H1 (cell line): Measurements from ENCODE around the gene USP6.
"Not testable (repeated sequence)": the region's sequence is repeated elsewhere in the genome, so short reads cannot be mapped to it uniquely, and the experiment has no call there.

Experiments
- CHD2 ChIP-seq: IDR thresholded peaks from 2 replicates; pipeline ENCODE4 v1.6.1; 2012; ENCODE audit warnings: low read length, improper control_type of control experiment
- CTCF ChIP-seq, 3 experiments: IDR thresholded peaks; 1 replicate in 2 of 3; 2 replicates in 1 of 3; pipeline versions ENCODE4 v1.5.1 to v1.6.1; 2011; ENCODE audit warnings: low read length in 3 of 3, mild to moderate bottlenecking in 3 of 3, inconsistent platforms in 2 of 3, low read depth in 1 of 3, moderate library complexity in 1 of 3; ENCODE audit not compliant: insufficient read depth in 1 of 3; ENCODE audit errors: control extremely low read depth in 1 of 3
- FOSL1 ChIP-seq: IDR thresholded peaks from 2 replicates; pipeline ENCODE4 v1.6.1; 2011; ENCODE audit warnings: mild to moderate bottlenecking, low read depth, low read length, moderate library complexity; ENCODE audit not compliant: insufficient read depth
- GTF2F1 ChIP-seq: IDR thresholded peaks from 2 replicates; pipeline ENCODE4 v1.6.1; 2012; ENCODE audit warnings: low read depth, low read length, improper control_type of control experiment, borderline replicate concordance
- MAFK ChIP-seq: IDR thresholded peaks from 2 replicates; pipeline ENCODE4 v1.6.1; 2012; ENCODE audit warnings: low read depth, mild to moderate bottlenecking, improper control_type of control experiment, low read length
- MAX ChIP-seq: IDR thresholded peaks from 2 replicates; pipeline ENCODE4 v1.6.1; 2012; ENCODE audit warnings: inconsistent platforms
- POLR2A ChIP-seq, 2 experiments: IDR thresholded peaks; 1 replicate in 1 of 2; 2 replicates in 1 of 2; pipeline ENCODE4 v1.6.1; 2011; ENCODE audit warnings: low read depth in 2 of 2, low read length in 2 of 2, mild to moderate bottlenecking in 2 of 2; ENCODE audit errors: control extremely low read depth in 1 of 2
- POLR2AphosphoS5 ChIP-seq: IDR thresholded peaks from 2 replicates; pipeline ENCODE4 v1.6.1; 2011; ENCODE audit warnings: low read depth, low read length
- SP1 ChIP-seq: IDR thresholded peaks from 2 replicates; pipeline ENCODE4 v1.6.1; 2011; ENCODE audit warnings: low read depth, low read length
- TAF1 ChIP-seq: IDR thresholded peaks from 2 replicates; pipeline ENCODE4 v1.6.1; 2011; ENCODE audit warnings: mild to moderate bottlenecking, low read depth, low read length
- YY1 ChIP-seq: IDR thresholded peaks from 2 replicates; pipeline ENCODE4 v1.6.1; 2011; ENCODE audit warnings: low read depth, mild to moderate bottlenecking, low read length

GRCh38 chr17:5136580-5137412 is 21.0 kb downstream of the USP6 start:
- not testable (repeated sequence) for TF ChIP-seq CHD2; CTCF (IDR thresholded peaks at IDR 0.05; ENCODE audit: control extremely low read depth in 1 of 3, insufficient read depth in 1 of 3, low read depth in 1 of 3, low read length in 3 of 3); SP1; POLR2A (IDR thresholded peaks at IDR 0.05; ENCODE audit: control extremely low read depth in 1 of 2, low read depth in 2 of 2, low read length in 2 of 2); FOSL1; GTF2F1; TAF1; MAX; YY1; MAFK; POLR2AphosphoS5
